SK-N-SH treated with all-trans-retinoic acid at 6 μM for 48 hours (cell line): ENCODE measurements around the gene ZNF71.

Experiments
- ATAC-seq: fragments of 200-7000 bp; cut with Tn5 transposase; 3 replicates; pipeline ENCODE4 v1.9.1; 2020; ENCODE audit warnings: mild to moderate bottlenecking, moderate library complexity
- ARNTL ChIP-seq: fragments of 450-650 bp; formaldehyde crosslinking; IDR thresholded peaks from 2 replicates; pipeline ENCODE4 v1.5.0; 2020; ENCODE audit warnings: low read depth, mild to moderate bottlenecking, moderate library complexity, borderline replicate concordance
- CSDC2 ChIP-seq: fragments of 250-450 bp; sonication (Bioruptor Pico); IDR thresholded peaks from 2 replicates; pipeline ENCODE4 v1.5.0; 2020; ENCODE audit warnings: mild to moderate bottlenecking, moderate library complexity
- CSRNP3 ChIP-seq: fragments of 250-450 bp; sonication (Bioruptor Pico); IDR thresholded peaks from 2 replicates; pipeline ENCODE4 v1.5.1; 2021; ENCODE audit warnings: mild to moderate bottlenecking, moderate library complexity
- ESRRG ChIP-seq: fragments of 250-450 bp; sonication (Bioruptor Pico); IDR thresholded peaks from 2 replicates; pipeline ENCODE4 v1.6.1; 2021; ENCODE audit warnings: mild to moderate bottlenecking
- OSR1 ChIP-seq: fragments of 250-450 bp; sonication (Bioruptor Pico); IDR thresholded peaks from 2 replicates; pipeline ENCODE4 v1.8.0; 2022; ENCODE audit warnings: moderate library complexity, mild to moderate bottlenecking, inconsistent platforms
- POU6F1 ChIP-seq: fragments of 250-450 bp; sonication (Bioruptor Pico); IDR thresholded peaks from 2 replicates; pipeline ENCODE4 v1.8.0; 2021; ENCODE audit warnings: low read depth, mild to moderate bottlenecking, moderate library complexity, borderline replicate concordance
- PPARA ChIP-seq: fragments of 250-450 bp; sonication (Bioruptor Pico); IDR thresholded peaks from 2 replicates; pipeline ENCODE4 v1.5.0; 2020; ENCODE audit warnings: mild to moderate bottlenecking, borderline replicate concordance
- RARB ChIP-seq: fragments of 250-450 bp; sonication (Bioruptor Pico); IDR thresholded peaks from 2 replicates; pipeline ENCODE4 v1.8.0; 2021; ENCODE audit warnings: mild to moderate bottlenecking, moderate library complexity
- SNAI2 ChIP-seq: fragments of 250-450 bp; sonication (Bioruptor Pico); IDR thresholded peaks from 2 replicates; pipeline ENCODE4 v1.5.0; 2020; ENCODE audit warnings: mild to moderate bottlenecking, moderate library complexity
- TCF4 ChIP-seq: fragments of 250-450 bp; sonication (Bioruptor Pico); IDR thresholded peaks from 2 replicates; pipeline ENCODE4 v1.8.0; 2021; ENCODE audit warnings: mild to moderate bottlenecking, moderate library complexity, borderline replicate concordance
- TOX ChIP-seq: fragments of 250-450 bp; sonication (Bioruptor Pico); IDR thresholded peaks from 2 replicates; pipeline ENCODE4 v1.8.0; 2021; ENCODE audit warnings: mild to moderate bottlenecking, moderate library complexity, borderline replicate concordance
- TSHZ2 ChIP-seq: fragments of 250-450 bp; sonication (Bioruptor Pico); IDR thresholded peaks from 2 replicates; pipeline ENCODE4 v1.5.0; 2020; ENCODE audit warnings: mild to moderate bottlenecking, moderate library complexity
- ZC3H10 ChIP-seq: fragments of 250-450 bp; sonication (Bioruptor Pico); IDR thresholded peaks from 2 replicates; pipeline ENCODE4 v1.5.1; 2021; ENCODE audit warnings: mild to moderate bottlenecking, moderate library complexity
- ZFP3 ChIP-seq: fragments of 250-450 bp; sonication (Bioruptor Pico); IDR thresholded peaks from 2 replicates; pipeline ENCODE4 v1.5.0; 2020; ENCODE audit warnings: mild to moderate bottlenecking, moderate library complexity
- ZFP30 ChIP-seq: fragments of 450-650 bp; formaldehyde crosslinking; IDR thresholded peaks from 2 replicates; pipeline ENCODE4 v1.5.0; 2022; ENCODE audit warnings: mild to moderate bottlenecking, moderate library complexity
- ZNF8 ChIP-seq: fragments of 450-650 bp; formaldehyde crosslinking; IDR thresholded peaks from 2 replicates; pipeline ENCODE4 v1.5.0; 2020; ENCODE audit warnings: mild to moderate bottlenecking, moderate library complexity
- TF ChIP-seq, protein P1 (sequence below): fragments of 250-450 bp; sonication (Bioruptor Pico); IDR thresholded peaks from 2 replicates; pipeline ENCODE4 v1.8.0; 2020; ENCODE audit warnings: mild to moderate bottlenecking, moderate library complexity, borderline replicate concordance
- TF ChIP-seq, protein P2 (sequence below): fragments of 250-450 bp; sonication (Bioruptor Pico); IDR thresholded peaks from 2 replicates; pipeline ENCODE4 v1.5.1; 2020; ENCODE audit warnings: low read depth, mild to moderate bottlenecking, moderate library complexity

Gene ZNF71

DNA sequence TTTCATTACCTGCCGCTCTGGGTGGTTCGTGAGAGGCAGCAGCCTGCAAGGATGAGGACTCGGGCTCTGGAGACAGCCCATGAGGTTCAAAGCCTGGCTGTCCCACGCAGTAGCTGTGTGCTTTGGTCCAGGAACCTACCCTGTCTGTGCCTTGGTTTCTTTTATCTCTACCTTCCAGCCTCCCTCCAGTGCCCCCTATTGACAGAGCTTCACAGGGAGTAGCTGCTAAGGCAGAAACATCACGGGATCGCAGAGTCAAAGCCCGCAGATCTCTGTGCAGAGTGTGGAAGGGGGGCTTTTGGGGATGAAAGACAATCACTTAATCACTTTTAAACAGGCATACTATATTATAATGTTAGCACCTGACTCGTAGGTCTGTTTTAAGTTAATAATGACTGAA lies 16.2 kb downstream of the ZNF71 start (continued):
- no peak for TF ChIP-seq TSHZ2
- TF ChIP-seq, protein P1, sequence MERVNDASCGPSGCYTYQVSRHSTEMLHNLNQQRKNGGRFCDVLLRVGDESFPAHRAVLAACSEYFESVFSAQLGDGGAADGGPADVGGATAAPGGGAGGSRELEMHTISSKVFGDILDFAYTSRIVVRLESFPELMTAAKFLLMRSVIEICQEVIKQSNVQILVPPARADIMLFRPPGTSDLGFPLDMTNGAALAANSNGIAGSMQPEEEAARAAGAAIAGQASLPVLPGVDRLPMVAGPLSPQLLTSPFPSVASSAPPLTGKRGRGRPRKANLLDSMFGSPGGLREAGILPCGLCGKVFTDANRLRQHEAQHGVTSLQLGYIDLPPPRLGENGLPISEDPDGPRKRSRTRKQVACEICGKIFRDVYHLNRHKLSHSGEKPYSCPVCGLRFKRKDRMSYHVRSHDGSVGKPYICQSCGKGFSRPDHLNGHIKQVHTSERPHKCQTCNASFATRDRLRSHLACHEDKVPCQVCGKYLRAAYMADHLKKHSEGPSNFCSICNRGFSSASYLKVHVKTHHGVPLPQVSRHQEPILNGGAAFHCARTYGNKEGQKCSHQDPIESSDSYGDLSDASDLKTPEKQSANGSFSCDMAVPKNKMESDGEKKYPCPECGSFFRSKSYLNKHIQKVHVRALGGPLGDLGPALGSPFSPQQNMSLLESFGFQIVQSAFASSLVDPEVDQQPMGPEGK = no peak
- no peak for TF ChIP-seq RARB (CRISPR knock-in tag)

GRCh38 chr19:56612737-56613136 lies 17.6 kb downstream of the ZNF71 start:
- no peak for ATAC-seq
- TF ChIP-seq ZC3H10 (CRISPR knock-in tag) (no peak), TSHZ2 (no peak), CSDC2 (CRISPR knock-in tag) (no peak), ZFP30 (CRISPR knock-in tag) (no peak), OSR1 (no peak), ZFP3 (CRISPR knock-in tag) (no peak), ARNTL (no peak)
- TF ChIP-seq, protein P2, sequence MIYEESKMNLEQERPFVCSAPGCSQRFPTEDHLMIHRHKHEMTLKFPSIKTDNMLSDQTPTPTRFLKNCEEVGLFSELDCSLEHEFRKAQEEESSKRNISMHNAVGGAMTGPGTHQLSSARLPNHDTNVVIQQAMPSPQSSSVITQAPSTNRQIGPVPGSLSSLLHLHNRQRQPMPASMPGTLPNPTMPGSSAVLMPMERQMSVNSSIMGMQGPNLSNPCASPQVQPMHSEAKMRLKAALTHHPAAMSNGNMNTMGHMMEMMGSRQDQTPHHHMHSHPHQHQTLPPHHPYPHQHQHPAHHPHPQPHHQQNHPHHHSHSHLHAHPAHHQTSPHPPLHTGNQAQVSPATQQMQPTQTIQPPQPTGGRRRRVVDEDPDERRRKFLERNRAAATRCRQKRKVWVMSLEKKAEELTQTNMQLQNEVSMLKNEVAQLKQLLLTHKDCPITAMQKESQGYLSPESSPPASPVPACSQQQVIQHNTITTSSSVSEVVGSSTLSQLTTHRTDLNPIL = no peak
- TF ChIP-seq, protein P1 = no peak

DNA sequence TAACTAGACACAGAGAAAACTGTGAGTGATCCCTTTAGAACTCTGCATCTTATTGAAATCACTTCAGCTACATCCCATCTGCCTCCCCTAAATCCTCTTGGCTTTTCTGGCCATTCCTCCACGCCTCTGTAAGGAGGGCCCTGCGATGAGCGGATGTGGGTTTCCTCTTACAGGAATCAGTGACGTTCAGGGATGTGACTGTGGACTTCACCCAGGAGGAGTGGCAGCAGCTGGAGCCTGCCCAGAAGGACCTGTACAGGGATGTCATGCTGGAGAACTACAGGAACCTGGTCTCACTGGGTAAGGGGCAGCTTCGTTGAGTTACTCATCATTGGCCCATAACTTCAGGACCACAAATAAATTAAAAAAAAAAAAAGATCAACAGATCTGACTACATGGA lies 18.5 kb downstream of the ZNF71 start:
- no peak for ATAC-seq
- TF ChIP-seq ZNF8 = no peak
- TF ChIP-seq TOX (CRISPR knock-in tag) = no peak
- TF ChIP-seq ARNTL = no peak
- no peak for TF ChIP-seq POU6F1
- TF ChIP-seq SNAI2 (CRISPR knock-in tag) = no peak
- TF ChIP-seq ESRRG = no peak
- no peak for TF ChIP-seq OSR1
- TF ChIP-seq TSHZ2 = no peak
- TF ChIP-seq CSDC2 (CRISPR knock-in tag) = no peak
- TF ChIP-seq CSRNP3 (CRISPR knock-in tag) = no peak
- TF ChIP-seq, protein P1 = no peak
- TF ChIP-seq RARB (CRISPR knock-in tag) = no peak
- no peak for TF ChIP-seq ZFP3 (CRISPR knock-in tag)
- no peak for TF ChIP-seq TCF4 (CRISPR knock-in tag)
- TF ChIP-seq PPARA (CRISPR knock-in tag) = no peak
- no peak for TF ChIP-seq ZC3H10 (CRISPR knock-in tag)
